DND-41 (cell line): ENCODE data around the gene KCNN3.
A peak's percentile ranks its signal among the peaks of the same experiment; 100 is the strongest.

Source experiments
- ATAC-seq: fragments of 200-7000 bp; cut with Tn5 transposase; 3 replicates; pipeline ENCODE4 v1.9.1; 2021; ENCODE audit warnings: low read depth; ENCODE audit not compliant: insufficient read depth
- DNase-seq: peaks from one replicate; pipeline ENCODE4 v3.0.0-alpha.2; 2020
- H2AFZ ChIP-seq: 2 replicates; pipeline ENCODE4 v1.6.0; 2012; ENCODE audit warnings: low read depth, low read length
- H3K27ac ChIP-seq: 2 replicates; pipeline ENCODE4 v1.5.1; 2012; ENCODE audit warnings: low read length, inconsistent platforms
- H3K27me3 ChIP-seq: fragments of 200-600 bp; sonication (generic); 2 replicates; pipeline ENCODE4 v1.6.0; 2012; ENCODE audit warnings: low read length, mild to moderate bottlenecking, inconsistent platforms; ENCODE audit not compliant: insufficient read depth, poor library complexity
- H3K36me3 ChIP-seq: 2 replicates; pipeline ENCODE4 v1.5.1; 2012; ENCODE audit warnings: low read length, inconsistent platforms; ENCODE audit not compliant: insufficient read depth
- H3K4me1 ChIP-seq: 2 replicates; pipeline ENCODE4 v1.5.1; 2012; ENCODE audit warnings: mild to moderate bottlenecking, low read length; ENCODE audit not compliant: insufficient read depth
- H3K4me2 ChIP-seq: 2 replicates; pipeline ENCODE4 v1.6.0; 2012; ENCODE audit warnings: mild to moderate bottlenecking, moderate library complexity, low read length, inconsistent platforms; ENCODE audit not compliant: insufficient read depth
- H3K4me3 ChIP-seq, 2 experiments: fragments of 200-600 bp in 1 of 2; shearing (Covaris generic) in 1 of 2; 2 replicates each; pipeline ENCODE4 v1.5.1; 2012 to 2016; ENCODE audit warnings: inconsistent platforms in 2 of 2, low read length in 2 of 2, mild to moderate bottlenecking in 2 of 2, low read depth in 1 of 2, moderate library complexity in 1 of 2
- H3K79me2 ChIP-seq: 2 replicates; pipeline ENCODE4 v1.6.0; 2012; ENCODE audit warnings: low read length, inconsistent platforms; ENCODE audit not compliant: insufficient read depth
- H3K9ac ChIP-seq: 2 replicates; pipeline ENCODE4 v1.6.0; 2012; ENCODE audit warnings: low read depth, mild to moderate bottlenecking, inconsistent platforms, low read length, moderate library complexity
- H3K9me3 ChIP-seq: 2 replicates; pipeline ENCODE4 v1.5.1; 2012; ENCODE audit warnings: low read length, moderate library complexity, mild to moderate bottlenecking, inconsistent platforms; ENCODE audit not compliant: insufficient read depth, severe bottlenecking
- H4K20me1 ChIP-seq: 2 replicates; pipeline ENCODE4 v1.6.0; 2012; ENCODE audit warnings: low read length; ENCODE audit not compliant: insufficient read depth
- EZH2 ChIP-seq: IDR thresholded peaks from 3 replicates; pipeline ENCODE4 v1.6.1; 2012; ENCODE audit warnings: borderline replicate concordance, low read depth, mild to moderate bottlenecking, moderate library complexity, low read length, inconsistent platforms; ENCODE audit not compliant: severe bottlenecking
- TF ChIP-seq, protein P1 (sequence below): IDR thresholded peaks from 2 replicates; pipeline ENCODE4 v1.5.1; 2012; ENCODE audit warnings: borderline replicate concordance, low read length, moderate library complexity, mild to moderate bottlenecking; ENCODE audit not compliant: poor library complexity, severe bottlenecking; ENCODE audit errors: extremely low read depth

The KCNN3 gene

DNA sequence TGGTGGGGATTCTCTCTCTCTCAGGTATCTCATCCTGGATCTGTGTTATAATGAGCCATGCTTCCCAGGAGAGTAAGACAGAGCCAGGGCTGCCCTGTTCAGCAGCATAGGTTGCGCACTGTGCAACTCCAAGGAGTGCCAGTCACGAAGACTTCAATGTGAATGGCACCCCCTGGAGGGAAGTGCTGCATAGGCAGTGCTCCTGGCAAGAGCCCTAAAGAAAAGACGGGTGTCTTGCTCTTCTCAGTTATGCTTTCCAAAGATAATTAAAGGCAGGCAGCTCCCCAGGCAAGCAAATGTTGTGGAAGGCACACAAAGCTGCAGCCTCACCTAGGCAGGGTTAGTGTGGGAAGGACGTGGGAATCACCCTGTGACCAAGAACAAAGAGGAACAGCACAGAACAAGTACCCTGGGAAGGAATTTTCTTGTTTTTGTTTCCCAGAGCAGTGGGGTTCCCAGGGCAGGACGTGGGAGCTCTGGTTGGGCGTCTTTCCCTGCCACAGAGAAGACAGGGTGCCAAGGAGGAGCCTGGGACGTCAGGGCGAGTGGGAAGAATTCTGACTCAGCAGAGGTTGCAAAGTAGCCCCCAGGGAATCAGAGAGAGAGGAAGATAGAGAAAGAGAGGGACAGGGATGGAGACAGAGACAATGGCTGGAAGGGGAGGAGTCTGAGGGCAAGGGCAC, 120.9 kb downstream of the KCNN3 start:
- no peak overlapping the region for H3K4me3 ChIP-seq
- peaks cover 8% of the 10 kb centered on the region; the same call in 1 of the 2 replicates for H3K4me1 ChIP-seq
- H2AFZ ChIP-seq: no peak overlapping the region
- H3K27me3 ChIP-seq: peaks cover 72% of the 10 kb centered on the region
- no peak for ATAC-seq
- H3K9me3 ChIP-seq: no peaks in the 10 kb centered on the region
- no peak overlapping the region for H3K4me2 ChIP-seq
- H3K27ac ChIP-seq: no peak overlapping the region
- peaks cover 5% of the 10 kb centered on the region; the same call in 1 of the 2 replicates for H4K20me1 ChIP-seq
- no peaks in the 10 kb centered on the region for H3K36me3 ChIP-seq
- no peaks in the 10 kb centered on the region for H3K79me2 ChIP-seq
- TF ChIP-seq, protein P1, sequence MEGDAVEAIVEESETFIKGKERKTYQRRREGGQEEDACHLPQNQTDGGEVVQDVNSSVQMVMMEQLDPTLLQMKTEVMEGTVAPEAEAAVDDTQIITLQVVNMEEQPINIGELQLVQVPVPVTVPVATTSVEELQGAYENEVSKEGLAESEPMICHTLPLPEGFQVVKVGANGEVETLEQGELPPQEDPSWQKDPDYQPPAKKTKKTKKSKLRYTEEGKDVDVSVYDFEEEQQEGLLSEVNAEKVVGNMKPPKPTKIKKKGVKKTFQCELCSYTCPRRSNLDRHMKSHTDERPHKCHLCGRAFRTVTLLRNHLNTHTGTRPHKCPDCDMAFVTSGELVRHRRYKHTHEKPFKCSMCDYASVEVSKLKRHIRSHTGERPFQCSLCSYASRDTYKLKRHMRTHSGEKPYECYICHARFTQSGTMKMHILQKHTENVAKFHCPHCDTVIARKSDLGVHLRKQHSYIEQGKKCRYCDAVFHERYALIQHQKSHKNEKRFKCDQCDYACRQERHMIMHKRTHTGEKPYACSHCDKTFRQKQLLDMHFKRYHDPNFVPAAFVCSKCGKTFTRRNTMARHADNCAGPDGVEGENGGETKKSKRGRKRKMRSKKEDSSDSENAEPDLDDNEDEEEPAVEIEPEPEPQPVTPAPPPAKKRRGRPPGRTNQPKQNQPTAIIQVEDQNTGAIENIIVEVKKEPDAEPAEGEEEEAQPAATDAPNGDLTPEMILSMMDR: peak; percentile 54
- no peak for TF ChIP-seq EZH2
- peak; percentile 37 for DNase-seq
- H3K9ac ChIP-seq: no peak overlapping the region

- ATAC-seq (no peak; the same call in 2 of the 3 replicates), DNase-seq (no peak)
- H3K4me1 ChIP-seq: peaks cover 8% of the 10 kb centered on the region; the same call in 1 of the 2 replicates
- H3K9ac ChIP-seq: no peak overlapping the region
- no peak overlapping the region for H3K4me3 ChIP-seq
- H3K4me2 ChIP-seq: no peak overlapping the region
- H3K79me2 ChIP-seq: no peaks in the 10 kb centered on the region
- H3K9me3 ChIP-seq: no peaks in the 10 kb centered on the region
- H3K36me3 ChIP-seq: no peaks in the 10 kb centered on the region
- H3K27ac ChIP-seq: no peak overlapping the region
- TF ChIP-seq EZH2: no peak
- TF ChIP-seq, protein P1: no peak
- H4K20me1 ChIP-seq: peaks cover 5% of the 10 kb centered on the region; the same call in 1 of the 2 replicates
- peaks cover 72% of the 10 kb centered on the region for H3K27me3 ChIP-seq
- no peak overlapping the region for H2AFZ ChIP-seq
Observed at GRCh38 chr1:154748405-154748775, 121.7 kb downstream of the KCNN3 start.

GRCh38 chr1:154747740-154748404, 122.2 kb downstream of the KCNN3 start:
- Histone ChIP-seq H3K4me2 (peak overlapping the region; percentile 4; the same call in 1 of the 2 replicates), H3K4me3 (no peak overlapping the region), H2AFZ (no peak overlapping the region), H3K36me3 (no peaks in the 10 kb centered on the region), H3K27me3 (peaks cover 72% of the 10 kb centered on the region), H3K9me3 (no peaks in the 10 kb centered on the region), H3K4me1 (peaks cover 8% of the 10 kb centered on the region; the same call in 1 of the 2 replicates), H3K27ac (no peak overlapping the region), H4K20me1 (peaks cover 5% of the 10 kb centered on the region; the same call in 1 of the 2 replicates), H3K79me2 (no peaks in the 10 kb centered on the region), H3K9ac (no peak overlapping the region)
- DNase-seq: peak; percentile 77
- peak; percentile 55 for TF ChIP-seq EZH2
- TF ChIP-seq, protein P1: no peak
- peak; percentile 95 for ATAC-seq
